Lung (tissue), 13 donors: ENCODE data around the gene SKP2. TPM values are rescaled to one million over a fixed set of nuclear protein-coding genes. Genes with fewer than 3 reads are reported as not detected.

Experiments
- ATAC-seq: fragments of 200-7000 bp; cut with Tn5 transposase; one replicate; pipeline ENCODE4 v1.9.1; 2020; ENCODE audit warnings: moderate number of reproducible peaks; ENCODE audit not compliant: insufficient read depth, low FRiP score
- DNase-seq, 3 donors: peaks; one replicate each; pipeline ENCODE4 v3.0.0-alpha.2; 2013 to 2017
- H3K27ac ChIP-seq, 2 donors: one replicate each; pipeline ENCODE4 v1.5.1; 2013; ENCODE audit warnings: mild to moderate bottlenecking in 2 of 2, moderate library complexity in 2 of 2, control low read depth in 1 of 2, inconsistent platforms in 1 of 2, low read depth in 1 of 2, low read length in 1 of 2
- H3K27me3 ChIP-seq, 3 donors: one replicate each; pipeline ENCODE4 v1.5.1; 2013; ENCODE audit warnings: low read length in 2 of 3; ENCODE audit not compliant: control insufficient read depth in 3 of 3, insufficient read depth in 3 of 3
- H3K36me3 ChIP-seq, 4 donors: one replicate each; pipeline ENCODE4 v1.5.1; 2013; ENCODE audit warnings: low read length in 4 of 4, mild to moderate bottlenecking in 1 of 4, moderate library complexity in 1 of 4; ENCODE audit not compliant: control insufficient read depth in 4 of 4, insufficient read depth in 4 of 4
- H3K4me1 ChIP-seq, 5 donors: one replicate each; pipeline ENCODE4 v1.5.1; 2013; ENCODE audit warnings: low read length in 5 of 5, mild to moderate bottlenecking in 2 of 5, moderate library complexity in 1 of 5; ENCODE audit not compliant: control insufficient read depth in 5 of 5, insufficient read depth in 5 of 5
- H3K4me3 ChIP-seq: one replicate; pipeline ENCODE4 v1.5.1; 2013; ENCODE audit warnings: mild to moderate bottlenecking, control low read depth, moderate library complexity
- H3K9ac ChIP-seq, 2 donors: one replicate each; pipeline ENCODE4 v1.5.1; 2013; ENCODE audit warnings: low read length in 2 of 2, control low read depth in 1 of 2; ENCODE audit not compliant: insufficient read depth in 1 of 2
- H3K9me3 ChIP-seq, 4 donors: one replicate each; pipeline ENCODE4 v1.5.1; 2013; ENCODE audit warnings: low read length in 3 of 4, mild to moderate bottlenecking in 1 of 4, moderate library complexity in 1 of 4; ENCODE audit not compliant: control insufficient read depth in 4 of 4, insufficient read depth in 3 of 4
- CTCF ChIP-seq: IDR thresholded peaks from 2 replicates; pipeline ENCODE4 v1.5.1; 2012; ENCODE audit warnings: mild to moderate bottlenecking; ENCODE audit errors: control extremely low read depth, extremely low read depth
- WGBS, 2 donors: extraction: QIAGEN DNeasy Blood & Tissue Kit; methylation state at CpG; one replicate each; pipeline ENCODE4 v1.1.7; 2013; 5-methylcytosine and 5-hydroxymethylcytosine counted together
- polyA plus RNA-seq, 2 donors: library from polyadenylated mRNA; stranded (reverse); fragments of 200-250 nt; gene quantifications; one replicate each; pipeline ENCODE4 v1.2.1, GENCODE V29; 2013
- small RNA-seq: library from RNA; depleted of rRNA; stranded (forward); fragments of <200 nt; gene quantifications from one replicate; pipeline ENCODE3, GENCODE V24; 2014; ENCODE audit warnings: low replicate concordance
- total RNA-seq, 2 donors: library from RNA; depleted of rRNA in 1 of 2; stranded (reverse); fragments of >200 nt in 1 of 2; gene quantifications; one replicate each; pipeline ENCODE4 v1.2.1, GENCODE V29; 2014 to 2021
- donor health status: control.
- donor health status: control.
- donor health status: Bipolar disorder and iron deficiency.
- donor health status: healthy.
- donor health status: DM: yes; HTN: yes; CAD: no.

The SKP2 gene
- total and polyA plus RNA-seq, 4 donors = 4.8 to 30.6 (median 10.0) TPM

- ATAC-seq = no peak
- H3K4me3 ChIP-seq = no peak overlapping the region
- peaks cover 0 to 15% (median 0%) of the 10 kb centered on the region in 5 donors for H3K4me1 ChIP-seq
- H3K9me3 ChIP-seq = no peaks in the 10 kb centered on the region
- no peak for TF ChIP-seq CTCF
- no peak overlapping the region for H3K27ac ChIP-seq
- peaks cover 0 to 7% (median 2%) of the 10 kb centered on the region in 4 donors for H3K36me3 ChIP-seq
- H3K27me3 ChIP-seq = no peaks in the 10 kb centered on the region
- DNase-seq = no peak
- no peak overlapping the region for H3K9ac ChIP-seq
- 96 to 100% methylated on average over 1 of the region's 1 CpG for WGBS, 2 donors
Observed at GRCh38 chr5:36230151-36230790, 78.4 kb downstream of the SKP2 start.

GRCh38 chr5:36232533-36232932 lies 80.6 kb downstream of the SKP2 start:
- no peaks in the 10 kb centered on the region for H3K27me3 ChIP-seq
- WGBS, 2 donors = 88 to 90% methylated on average over 3 of the region's 3 CpGs
- TF ChIP-seq CTCF = no peak
- H3K9ac ChIP-seq = no peak overlapping the region
- H3K36me3 ChIP-seq = no peaks in the 10 kb centered on the region
- H3K9me3 ChIP-seq = no peaks in the 10 kb centered on the region
- ATAC-seq (no peak), DNase-seq (no peak)
- H3K4me1 ChIP-seq = peaks cover 0 to 18% (median 0%) of the 10 kb centered on the region in 5 donors
- no peak overlapping the region for H3K27ac ChIP-seq
- H3K4me3 ChIP-seq = no peak overlapping the region

Small RNA genes within 50 kb of the gene (small RNA-seq; reads per million reads assigned to genes)
- gene MIR580 (0.19 reads per million, percentile 7 among the genes with 10 or more reads in this experiment), gene RNU6-1305P (not detected)

Other genes starting within 250 kb of the SKP2 start
- gene CAPSL, start 213.5 kb upstream of the SKP2 start, total RNA-seq = 10 to 100 TPM; 24.0 to 37.9 TPM
- gene CAPSL, start 213.5 kb upstream of the SKP2 start, polyA plus RNA-seq = 10 to 100 TPM; 15.9 to 18.4 TPM
- gene UGT3A1, start 160.7 kb upstream of the SKP2 start, total RNA-seq = not detected
- gene UGT3A1, start 160.7 kb upstream of the SKP2 start, polyA plus RNA-seq = not detected
- under 1 TPM in 1 of 2 donors, not detected in 1; 0.12 TPM for gene UGT3A2, start 85.2 kb upstream of the SKP2 start, total RNA-seq
- under 1 TPM in 1 of 2 donors, not detected in 1; 0.05 TPM for gene UGT3A2, start 85.2 kb upstream of the SKP2 start, polyA plus RNA-seq
- 10 to 100 TPM; 12.3 to 16.8 TPM for gene LMBRD2, start 224 bp upstream of the SKP2 start, total RNA-seq
- 1 to 10 TPM; 2.1 to 3.6 TPM for gene LMBRD2, start 224 bp upstream of the SKP2 start, polyA plus RNA-seq
- 10 to 100 TPM; 23.4 to 37.9 TPM for gene NADK2, start 89.8 kb downstream of the SKP2 start, total RNA-seq
- 1 to 10 TPM; 8.4 to 9.0 TPM for gene NADK2, start 89.8 kb downstream of the SKP2 start, polyA plus RNA-seq
- gene RANBP3L, start 149.8 kb downstream of the SKP2 start, total RNA-seq = 1 to 10 TPM; 1.1 to 2.3 TPM
- under 1 TPM; 0.08 to 0.21 TPM for gene RANBP3L, start 149.8 kb downstream of the SKP2 start, polyA plus RNA-seq